HG03060 (cell line): ENCODE measurements around the gene GNMT.
"Not testable (repeated sequence)": the region's sequence is repeated elsewhere in the genome, so short reads cannot be mapped to it uniquely, and the experiment has no call there.

Experiments
- ATAC-seq: cut with Tn5 transposase; IDR thresholded peaks from one replicate; pipeline ENCODE4 v1.9.1; 2021; ENCODE audit warnings: low read depth, moderate number of reproducible peaks; ENCODE audit not compliant: unreplicated experiment

The GNMT gene

GRCh38 chr6:42940493-42941045 is 20.0 kb upstream of the GNMT start:
- no peak for ATAC-seq

- ATAC-seq, result not testable (repeated sequence)
These were observed 19.2 kb upstream of the GNMT start for GRCh38 chr6:42941356-42941755.

- no peak for ATAC-seq
These were observed 18.1 kb upstream of the GNMT start for GRCh38 chr6:42942444-42942843.

GRCh38 chr6:42947950-42948349 is 12.6 kb upstream of the GNMT start:
- no peak for ATAC-seq

- ATAC-seq, result no peak
These were observed 8.2 kb upstream of the GNMT start for GRCh38 chr6:42952389-42952788.

DNA sequence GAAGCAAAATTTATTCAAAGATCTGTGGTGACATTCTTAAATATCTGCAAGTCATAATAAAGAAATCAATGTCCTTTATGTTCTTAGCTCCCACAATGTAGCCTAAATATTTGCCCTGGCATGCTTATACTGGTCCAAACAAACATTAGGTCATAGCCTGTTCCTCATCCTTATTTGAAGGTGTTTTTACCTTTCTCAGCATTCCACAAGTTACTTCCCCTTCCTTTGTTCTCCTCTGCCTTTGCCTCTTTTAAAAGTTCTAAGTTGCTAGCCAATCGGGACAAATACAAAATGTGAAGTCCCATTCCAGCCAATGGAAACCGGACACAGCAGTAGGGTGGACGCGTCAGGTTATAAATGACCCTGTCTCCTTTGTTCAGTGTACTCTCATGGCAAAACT is 6.1 kb upstream of the GNMT start:
- not testable (repeated sequence) for ATAC-seq

DNA sequence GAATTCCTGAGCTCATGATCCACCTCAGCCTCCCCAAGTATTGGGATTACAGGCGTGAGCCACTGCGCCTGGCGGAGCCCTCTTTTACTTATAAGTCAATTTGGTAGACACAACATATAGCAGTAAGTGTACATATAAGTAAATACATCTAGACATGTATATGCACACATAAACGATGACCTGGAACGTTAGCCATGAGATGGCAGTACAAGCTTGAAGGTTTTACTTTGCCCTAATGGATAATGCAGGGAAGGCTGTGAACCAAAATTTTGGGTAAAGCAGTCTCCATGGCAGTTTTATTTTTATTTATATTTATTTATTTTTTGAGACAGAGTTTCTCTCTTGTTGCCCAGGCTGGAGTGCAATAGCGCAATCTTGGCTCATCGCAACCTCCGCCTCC is 2.4 kb upstream of the GNMT start:
- no peak for ATAC-seq

DNA sequence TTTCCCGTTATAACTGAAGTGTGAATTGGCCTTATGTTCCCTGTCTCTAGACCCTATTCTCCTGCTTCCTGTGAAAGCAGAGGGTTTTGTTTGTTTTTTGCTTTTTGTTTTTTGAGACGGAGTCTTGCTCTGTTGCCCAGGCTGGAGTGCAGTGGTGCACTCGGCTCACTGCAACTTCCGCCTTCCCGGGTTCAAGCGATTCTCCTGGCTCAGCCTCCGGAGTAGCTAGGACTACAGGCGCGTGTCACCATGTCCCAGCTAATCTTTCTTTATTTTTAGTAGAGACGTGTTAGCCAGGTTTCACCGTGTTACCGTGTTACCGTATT is 674 bp upstream of the GNMT start:
- ATAC-seq, result no peak

DNA sequence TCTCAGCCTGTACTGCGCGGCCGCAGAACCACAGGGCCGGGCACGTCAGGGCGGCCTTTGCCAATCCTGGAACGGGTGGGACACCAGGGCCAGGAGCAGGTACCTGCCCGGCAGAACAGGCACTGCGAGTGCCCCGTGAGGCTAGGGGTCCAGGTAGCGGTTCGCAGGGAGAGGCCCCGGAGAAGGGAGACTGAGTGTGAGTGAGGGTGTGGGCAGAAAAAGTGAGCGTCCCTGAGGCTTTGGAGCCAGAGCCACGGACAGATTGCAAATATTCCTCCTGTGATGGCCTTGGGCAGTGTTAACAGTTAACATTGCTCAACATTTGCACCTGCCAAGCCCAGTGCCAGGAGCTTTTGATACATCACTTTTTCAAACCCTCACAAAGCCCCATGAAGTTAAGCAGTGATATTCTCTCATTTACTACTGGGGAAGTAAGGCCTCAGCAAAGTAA is 491 bp downstream of the GNMT start:
- no peak for ATAC-seq

DNA sequence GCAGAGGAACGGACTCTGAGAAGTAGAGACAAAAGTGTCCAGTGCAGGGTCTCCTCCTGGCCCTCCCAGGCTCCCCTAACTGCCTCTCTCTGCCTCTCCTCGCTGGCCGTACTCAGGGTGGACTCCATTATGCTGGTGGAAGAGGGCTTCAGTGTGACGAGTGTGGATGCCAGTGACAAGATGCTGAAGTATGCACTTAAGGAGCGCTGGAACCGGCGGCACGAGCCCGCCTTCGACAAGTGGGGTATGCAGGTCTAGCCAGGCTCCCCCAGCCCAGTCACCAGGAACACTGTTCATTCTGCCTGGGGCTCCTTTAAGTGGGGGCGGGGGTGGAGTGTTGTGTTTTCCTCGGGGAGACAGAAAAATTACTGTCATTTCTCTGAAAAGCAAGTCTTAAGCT is 1.5 kb downstream of the GNMT start:
- no peak for ATAC-seq

- ATAC-seq, result no peak
These were observed 2.1 kb downstream of the GNMT start for GRCh38 chr6:42962502-42963178.

DNA sequence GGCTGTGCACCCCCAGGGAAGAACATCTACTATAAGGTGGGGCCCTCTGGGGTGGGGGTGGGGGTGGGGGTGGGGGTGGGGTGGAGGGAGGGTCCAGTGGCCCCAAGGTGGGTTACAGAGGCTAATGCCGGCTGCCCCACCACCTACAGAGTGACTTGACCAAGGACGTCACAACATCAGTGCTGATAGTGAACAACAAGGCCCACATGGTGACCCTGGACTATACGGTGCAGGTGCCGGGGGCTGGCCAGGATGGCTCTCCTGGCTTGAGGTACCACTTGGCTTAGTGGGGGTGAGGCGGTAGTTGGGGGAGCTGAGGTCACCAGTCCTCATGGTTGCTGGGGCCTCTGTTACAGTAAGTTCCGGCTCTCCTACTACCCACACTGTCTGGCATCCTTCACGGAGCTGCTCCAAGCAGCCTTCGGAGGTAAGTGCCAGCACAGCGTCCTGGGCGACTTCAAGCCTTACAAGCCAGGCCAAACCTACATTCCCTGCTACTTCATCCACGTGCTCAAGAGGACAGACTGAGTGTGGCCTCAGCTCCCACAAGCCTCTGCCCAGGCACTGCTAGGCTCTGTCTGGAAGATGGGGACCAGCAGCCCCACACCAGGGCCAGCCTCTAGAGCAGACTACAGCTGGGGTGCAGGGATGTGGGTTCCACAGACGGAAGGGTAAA is 2.8 kb downstream of the GNMT start:
- ATAC-seq, result no peak

DNA sequence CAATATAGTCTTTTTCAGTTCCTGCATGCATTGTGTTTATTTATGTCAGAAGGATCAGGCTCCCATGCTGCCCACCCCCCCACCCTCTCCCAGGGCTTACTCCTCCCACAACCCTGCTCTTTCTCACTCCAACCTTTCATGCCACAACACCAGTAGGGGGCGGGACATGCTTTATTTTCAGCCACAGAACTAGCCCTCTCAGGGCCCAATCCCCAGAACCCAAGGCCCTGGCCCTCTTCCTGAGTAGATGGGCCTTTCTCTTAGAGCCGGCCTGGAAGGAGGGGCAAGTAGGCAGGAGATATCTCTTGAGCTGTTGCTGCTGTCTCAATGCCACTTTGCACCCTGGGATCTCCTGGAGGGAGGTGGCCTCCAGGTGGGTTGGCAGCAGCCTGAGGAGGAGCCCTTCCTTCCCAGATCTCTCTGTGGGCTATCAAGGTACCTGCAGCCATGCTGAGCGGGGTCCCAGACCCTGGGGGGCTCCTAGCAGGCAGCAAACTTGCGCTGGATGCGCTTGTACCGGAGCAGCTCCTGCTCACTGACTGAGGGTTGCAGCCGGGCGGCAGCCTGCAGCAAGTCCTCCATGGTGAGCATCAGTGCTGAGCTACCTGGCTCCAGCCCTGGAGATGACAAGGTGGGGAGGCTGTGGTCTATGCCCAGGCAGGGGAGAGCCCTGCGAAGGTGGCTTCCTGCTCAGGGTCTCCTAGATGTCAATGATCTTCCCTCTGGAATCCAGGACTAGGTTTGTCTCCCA is 3.5 kb downstream of the GNMT start:
- ATAC-seq, result no peak

DNA sequence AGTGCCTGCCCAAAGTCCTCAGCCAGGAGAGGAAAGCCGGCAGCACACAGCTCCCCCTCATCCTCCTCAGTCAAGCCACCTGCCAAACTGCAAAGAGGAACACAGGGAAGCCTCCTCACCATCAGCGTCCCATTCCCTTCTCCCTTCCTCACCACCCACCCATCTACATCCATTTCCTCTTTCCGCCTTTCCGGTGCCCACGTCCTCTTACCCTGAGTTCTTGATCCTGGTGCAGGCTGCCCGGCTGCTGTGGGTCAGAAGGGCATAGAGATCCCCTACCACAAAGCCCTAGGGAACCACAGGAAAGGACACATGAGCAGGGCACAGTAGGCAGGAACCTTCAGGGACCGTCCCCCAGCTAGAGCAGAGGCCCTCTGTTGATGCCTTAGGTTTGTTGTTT is 6.0 kb downstream of the GNMT start:
- ATAC-seq, result no peak

DNA sequence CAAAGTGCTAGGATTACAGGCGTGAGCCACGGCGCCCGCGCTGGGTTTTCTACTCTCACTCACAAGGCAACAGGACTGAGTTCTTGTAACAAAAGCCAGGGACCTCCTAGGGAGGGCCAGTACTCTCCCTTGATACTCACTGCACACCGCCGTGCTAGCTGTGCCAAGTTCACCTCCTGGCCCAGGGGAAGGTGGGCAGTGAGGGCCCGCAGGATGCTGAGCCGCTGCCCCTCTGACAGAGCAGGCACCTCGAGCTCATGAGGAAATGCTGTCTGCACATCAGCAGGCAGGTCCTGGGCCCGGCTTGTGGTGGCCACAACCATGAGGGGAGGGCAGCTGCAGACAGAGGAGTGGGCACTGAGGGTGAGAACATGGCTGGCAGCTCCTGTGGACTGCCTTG is 6.7 kb downstream of the GNMT start:
- ATAC-seq, result no peak

DNA sequence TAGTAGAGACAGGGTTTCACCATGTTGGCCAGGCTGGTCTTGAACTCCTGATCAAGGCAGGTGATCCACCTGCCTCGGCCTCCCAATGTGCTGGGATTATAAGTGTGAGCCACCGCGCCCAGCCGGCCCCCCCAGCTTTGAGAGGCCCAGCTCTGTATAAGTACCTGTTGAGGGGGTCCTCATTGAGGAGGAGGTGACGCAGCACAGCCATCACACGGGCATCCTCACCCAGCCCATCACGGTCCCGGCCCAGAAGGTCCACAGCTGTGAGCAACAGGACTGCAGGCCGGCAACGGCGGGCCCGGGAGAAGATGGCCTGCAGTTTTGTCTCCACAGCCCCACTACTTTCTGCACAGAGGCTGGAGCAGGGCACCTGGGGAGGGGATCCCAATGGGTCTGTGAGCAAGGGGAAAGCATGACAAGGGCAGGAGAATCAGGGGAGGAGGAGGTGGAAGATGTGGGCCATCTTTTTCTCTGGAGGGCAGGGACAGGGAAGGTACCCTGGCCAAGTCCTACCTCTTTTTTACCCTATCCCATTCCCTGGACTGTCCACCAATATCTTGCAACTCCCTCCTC is 7.7 kb downstream of the GNMT start:
- no peak for ATAC-seq

DNA sequence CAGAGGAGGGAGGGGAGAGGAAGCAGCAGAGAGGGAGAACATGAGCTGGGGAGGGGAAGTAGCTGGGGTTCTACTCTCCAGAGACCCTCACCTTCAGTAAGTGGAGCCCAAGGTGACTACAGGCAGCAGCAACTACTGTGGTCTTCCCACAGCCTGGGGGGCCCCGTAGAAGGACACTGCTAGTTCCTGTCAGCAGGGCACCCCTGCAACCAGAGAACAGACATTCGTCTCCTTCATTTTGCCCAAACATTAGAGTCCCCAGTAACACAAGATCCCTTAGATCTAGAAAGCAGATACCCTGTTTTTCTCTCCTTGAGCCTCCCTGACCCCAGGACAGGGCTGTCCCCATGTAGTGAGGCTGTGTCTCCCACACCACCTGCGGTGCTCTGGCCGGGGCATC is 8.2 kb downstream of the GNMT start:
- no peak for ATAC-seq

GRCh38 chr6:42969431-42969830 is 8.9 kb downstream of the GNMT start:
- no peak for ATAC-seq

- no peak for ATAC-seq
These were observed 9.4 kb downstream of the GNMT start for GRCh38 chr6:42969934-42970333.

GRCh38 chr6:42970871-42971612 is 10.5 kb downstream of the GNMT start:
- no peak for ATAC-seq
